Endothelial cell of umbilical vein (primary cell): ENCODE measurements around the gene DENND4B. TPM values are rescaled to one million over a fixed set of nuclear protein-coding genes. Genes with fewer than 3 reads are reported as not detected.
A peak's percentile ranks its signal among the peaks of the same experiment; 100 is the strongest.

ENCODE experiments used
- BruUV-seq: library from RNA; stranded (reverse); fragments of 400-500 nt; replicated peaks from 2 replicates; lab custom pipeline; 2021; lab: Mats Ljungman, UMichigan
- CTCF ChIA-PET: fragments of 300-600, 350-600 bp; sonication (Branson Sonifier 250); formaldehyde crosslinking; loops from one replicate; lab custom pipeline; 2021; ENCODE audit warnings: antibody characterized with exemption, inconsistent platforms; lab: Charles Lee
- POLR2A ChIA-PET: fragments of 300-600, 350-600 bp; sonication (Branson Sonifier 250); formaldehyde crosslinking; loops from one replicate; lab custom pipeline; 2021; ENCODE audit warnings: antibody characterized with exemption, inconsistent platforms; lab: Charles Lee
- DNase-seq: peaks from one replicate; pipeline ENCODE4 v3.0.0-alpha.2; 2011; ENCODE audit warnings: low read depth, low spot score
- FAIRE-seq: peaks from 2 replicates; lab custom pipeline; 2011; peaks lifted over from hg19 to GRCh38; lab: Jason Lieb, UNC
- H2AFZ ChIP-seq: 2 replicates; pipeline ENCODE4 v1.6.0; 2012; ENCODE audit warnings: low read depth, low read length, control low read depth, inconsistent platforms
- H3K27ac ChIP-seq: 2 replicates; pipeline ENCODE4 v1.5.1; 2011; ENCODE audit warnings: low read depth, mild to moderate bottlenecking, control low read depth, low read length, moderate library complexity; ENCODE audit not compliant: insufficient read depth
- H3K27me3 ChIP-seq, 2 experiments: 2 replicates each; pipeline versions ENCODE4 v1.6.0 to v1.6.1; 2011; ENCODE audit warnings: low read length in 2 of 2, mixed read lengths in 1 of 2; ENCODE audit not compliant: control insufficient read depth in 2 of 2, insufficient read depth in 2 of 2
- H3K36me3 ChIP-seq, 2 experiments: 2 replicates in 1 of 2; 3 replicates in 1 of 2; pipeline ENCODE4 v1.5.1; 2011; ENCODE audit warnings: low read length in 2 of 2, mild to moderate bottlenecking in 1 of 2, moderate library complexity in 1 of 2; ENCODE audit not compliant: control insufficient read depth in 2 of 2, insufficient read depth in 2 of 2; ENCODE audit errors: extremely low read depth in 1 of 2
- H3K4me1 ChIP-seq: 3 replicates; pipeline ENCODE4 v1.5.1; 2011; ENCODE audit warnings: mild to moderate bottlenecking, low read length; ENCODE audit not compliant: control insufficient read depth, insufficient read depth; ENCODE audit errors: extremely low read depth
- H3K4me2 ChIP-seq: 2 replicates; pipeline ENCODE4 v1.6.1; 2011; ENCODE audit warnings: low read length, control low read depth, mixed read lengths; ENCODE audit not compliant: insufficient read depth
- H3K4me3 ChIP-seq, 3 experiments: fragments of 200-600 bp in 1 of 3; sonication (generic), shearing (Covaris generic) in 1 of 3; replicated peaks in 1 of 3; 2 replicates each; pipeline ENCODE4 v1.5.1; 2011 to 2016; ENCODE audit warnings: control low read depth in 3 of 3, low read length in 3 of 3, mild to moderate bottlenecking in 2 of 3, inconsistent platforms in 1 of 3, low read depth in 1 of 3, moderate library complexity in 1 of 3; ENCODE audit not compliant: insufficient read depth in 1 of 3
- H3K79me2 ChIP-seq: 2 replicates; pipeline ENCODE4 v1.6.0; 2012; ENCODE audit warnings: low read length, inconsistent platforms; ENCODE audit not compliant: control insufficient read depth, insufficient read depth
- H3K9ac ChIP-seq: replicated peaks from 2 replicates; pipeline ENCODE3; 2011; ENCODE audit warnings: low read length, control low read depth; ENCODE audit not compliant: insufficient read depth; ENCODE audit errors: extremely low read depth
- H3K9me1 ChIP-seq: replicated peaks from 3 replicates; pipeline ENCODE4 v1.6.0; 2011; ENCODE audit warnings: mild to moderate bottlenecking, low read length; ENCODE audit not compliant: control insufficient read depth, insufficient read depth; ENCODE audit errors: extremely low read depth
- H3K9me3 ChIP-seq: replicated peaks from 2 replicates; pipeline ENCODE4 v1.5.1; 2012; ENCODE audit warnings: low read length, inconsistent platforms; ENCODE audit not compliant: control insufficient read depth, insufficient read depth
- H4K20me1 ChIP-seq: replicated peaks from 2 replicates; pipeline ENCODE3; 2011; ENCODE audit warnings: mild to moderate bottlenecking, low read length; ENCODE audit not compliant: control insufficient read depth, insufficient read depth; ENCODE audit errors: extremely low read depth
- EZH2 ChIP-seq: IDR thresholded peaks from 2 replicates; pipeline ENCODE4 v1.6.1; 2012; ENCODE audit warnings: borderline replicate concordance, low read depth, mild to moderate bottlenecking, moderate library complexity, low read length, inconsistent platforms; ENCODE audit not compliant: severe bottlenecking
- FOS ChIP-seq: IDR thresholded peaks from 2 replicates; pipeline ENCODE4 v1.6.1; 2011; ENCODE audit warnings: mild to moderate bottlenecking, low read length, moderate library complexity, borderline replicate concordance; ENCODE audit not compliant: insufficient read depth
- GATA2 ChIP-seq: IDR thresholded peaks from 2 replicates; pipeline ENCODE4 v1.7.0; 2011; ENCODE audit warnings: low read depth, mild to moderate bottlenecking, moderate library complexity, mixed read lengths, low read length; ENCODE audit not compliant: insufficient read length, insufficient read depth
- JUN ChIP-seq: IDR thresholded peaks from 2 replicates; pipeline ENCODE4 v1.6.1; 2011; ENCODE audit warnings: borderline replicate concordance, low read depth; ENCODE audit not compliant: insufficient read length, insufficient read depth
- MYC ChIP-seq: IDR thresholded peaks from one replicate; pipeline ENCODE4 v1.6.1; 2011; ENCODE audit warnings: mild to moderate bottlenecking, low read depth, low read length
- POLR2A ChIP-seq: IDR thresholded peaks from 2 replicates; pipeline ENCODE4 v1.6.1; 2012; ENCODE audit warnings: low read depth, mild to moderate bottlenecking, control low read depth, low read length
- POLR2AphosphoS5 ChIP-seq: IDR thresholded peaks from 2 replicates; pipeline ENCODE4 v1.6.1; 2012; ENCODE audit warnings: low read depth, mild to moderate bottlenecking, control low read depth, low read length, moderate library complexity; ENCODE audit not compliant: insufficient read depth
- dilution Hi-C: fragments of 300-500 bp; cut with MboI; formaldehyde crosslinking; loops from one replicate; pipeline ENCODE4 v1.15.0; 2019; ENCODE audit warnings: low sequenced_read_pairs; ENCODE audit not compliant: extremely low pct_ligation_motif_present
- intact Hi-C: fragments of 100-400 bp; cut with micrococcal nuclease; formaldehyde crosslinking; loops from one replicate; pipeline ENCODE4 v1.10.0; 2022
- polyA plus RNA-seq, 4 experiments: library from polyadenylated mRNA; depleted of rRNA in 3 of 4; stranded (reverse) in 3 of 4; unstranded in 1 of 4; fragments of >200 nt; gene quantifications; 2 replicates each; pipeline versions ENCODE4 v1.2.1 to v1.2.3, GENCODE V29; 2011 to 2012; ENCODE audit warnings: missing spikeins in 1 of 4
- total RNA-seq: library from RNA; stranded (reverse); gene quantifications from 2 replicates; pipeline ENCODE4 v1.2.3, GENCODE V29; 2021
- TF ChIP-seq, protein P1 (sequence below), 2 donors: IDR thresholded peaks; 1 replicate in 1 of 2; 2 replicates in 1 of 2; pipeline ENCODE4 v1.5.1; 2011; ENCODE audit warnings: low read length in 2 of 2, mild to moderate bottlenecking in 2 of 2, moderate library complexity in 2 of 2, control low read depth in 1 of 2, inconsistent platforms in 1 of 2, low read depth in 1 of 2; ENCODE audit not compliant: insufficient read depth in 1 of 2; ENCODE audit errors: extremely low read depth in 1 of 2
- TF ChIP-seq, protein P2 (sequence below): IDR thresholded peaks from 2 replicates; pipeline ENCODE4 v1.6.1; 2011; ENCODE audit not compliant: insufficient read depth, insufficient read length

Gene DENND4B
- total and polyA plus RNA-seq, 2 donors (not counting 3 experiments of a cell fraction or from before 2014, with no cell fraction given): 35.6 to 57.8 TPM

DNA sequence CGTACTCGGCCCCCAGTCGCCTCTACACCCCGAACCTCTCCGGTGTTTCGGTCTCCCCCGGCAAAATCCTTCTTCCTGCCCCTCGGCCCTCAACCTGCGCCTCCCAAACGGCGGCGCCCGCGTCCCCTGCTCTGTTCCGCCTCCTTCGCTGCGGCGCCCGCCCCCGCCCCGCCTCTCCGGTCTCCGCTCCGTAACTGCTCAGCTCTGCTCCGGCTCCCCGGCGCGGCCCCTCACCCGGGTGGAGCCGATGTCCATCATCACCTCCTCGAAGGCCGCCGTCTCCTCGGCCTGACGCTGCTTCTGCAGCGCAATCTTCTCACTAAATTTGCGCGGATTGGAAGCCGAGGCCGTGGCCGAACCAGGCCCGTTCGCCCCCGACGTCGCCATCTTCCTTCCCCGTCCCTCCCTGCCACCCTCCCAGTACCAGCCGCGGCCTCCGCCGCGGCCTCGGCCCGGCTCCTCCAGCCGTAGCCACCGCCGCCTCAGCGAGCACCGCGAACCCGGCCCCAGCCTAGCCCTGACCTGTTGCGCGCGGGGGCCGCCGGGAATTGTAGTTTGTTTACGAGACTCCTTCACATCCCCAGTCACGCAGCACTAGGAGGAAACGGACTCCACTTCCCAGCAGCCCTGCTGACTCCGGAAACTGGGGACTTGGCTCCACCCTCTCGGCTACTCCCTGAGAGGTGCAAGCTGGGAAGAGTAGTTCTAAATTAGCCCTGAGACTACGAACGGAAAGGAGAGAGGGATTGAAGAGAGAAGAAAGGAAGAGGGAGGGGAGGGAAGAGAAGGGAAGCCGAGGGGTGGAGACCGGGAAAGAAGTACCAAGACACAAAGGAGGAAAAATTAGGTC is 11.8 kb upstream of the DENND4B start, which contains the start of gene CRTC2:
TSS of gene CRTC2 (minus strand) at position 502 of the 850 bp plus-strand sequence. CDS start at position 387, 115 bp downstream.
- Histone ChIP-seq H3K9me1 (no peaks in the 10 kb centered on the region), H3K36me3 (peaks cover 0 to 17% of the 10 kb centered on the region in 2 experiments), H3K4me2 (peak within 1 kb of the TSS; percentile 72), H2AFZ (peak within 1 kb of the TSS; percentile 47), H3K9ac (peak within 1 kb of the TSS; percentile 72), H3K4me3 (peak within 1 kb of the TSS; percentile 47 to 80 (median 75)), H3K27me3 (no peaks in the 10 kb centered on the region), H3K79me2 (peaks cover 45% of the 10 kb centered on the region), H4K20me1 (no peaks in the 10 kb centered on the region), H3K27ac (peak within 1 kb of the TSS; percentile 18), H3K9me3 (no peaks in the 10 kb centered on the region), H3K4me1 (peaks cover 35% of the 10 kb centered on the region)
- CTCF ChIA-PET: interaction anchor here (1.5 to 4.2 kb wide), 4 partner anchors 9 to 21 kb away, joined by 4 to 25 read pairs (median 7); partner anchors contain the start of genes CREB3L4, DENND4B and JTB
- dilution Hi-C loops: no loop called here
- POLR2A ChIA-PET: interaction anchor here (0.9 to 1.2 kb wide), 2 partner anchors 12 to 77 kb away, joined by 3 to 5 read pairs; partner anchors contain the start of gene DENND4B
- no TSS peak for BruUV-seq
- TF ChIP-seq EZH2 (no peak), POLR2AphosphoS5 (peak; percentile 81), POLR2A (peak; percentile 33)
- DNase-seq (peak; percentile 98), FAIRE-seq (peak; percentile 100)
- intact Hi-C loops: loop anchor here (1.0 kb wide), 4 partner anchors 12 to 35 kb away; partner anchors contain the start of genes DENND4B and JTB

GRCh38 chr1:153957744-153958110 is 11.2 kb upstream of the DENND4B start:
- Histone ChIP-seq H3K79me2 (peaks cover 45% of the 10 kb centered on the region), H3K9ac (peak overlapping the region; percentile 72), H2AFZ (peak overlapping the region; percentile 22), H3K9me3 (no peaks in the 10 kb centered on the region), H4K20me1 (no peaks in the 10 kb centered on the region), H3K27me3 (no peaks in the 10 kb centered on the region), H3K4me3 (peak overlapping the region; percentile 47 to 80 (median 75)), H3K9me1 (no peaks in the 10 kb centered on the region), H3K27ac (peak overlapping the region; percentile 18), H3K4me2 (peak overlapping the region; percentile 72), H3K4me1 (peaks cover 31% of the 10 kb centered on the region), H3K36me3 (peaks cover 0 to 17% of the 10 kb centered on the region in 2 experiments)
- dilution Hi-C loops: no loop called here
- ChIA-PET CTCF (interaction anchor here (1.5 to 4.2 kb wide), 4 partner anchors 9 to 20 kb away, joined by 4 to 25 read pairs (median 7); partner anchors contain the start of genes CREB3L4, DENND4B and JTB), POLR2A (interaction anchor here (1.2 kb wide), 1 partner anchor 76 kb away, joined by 3 read pairs; no protein-coding TSS in a partner anchor)
- peak; percentile 31 for DNase-seq
- TF ChIP-seq GATA2: no peak
- TF ChIP-seq, protein P1, sequence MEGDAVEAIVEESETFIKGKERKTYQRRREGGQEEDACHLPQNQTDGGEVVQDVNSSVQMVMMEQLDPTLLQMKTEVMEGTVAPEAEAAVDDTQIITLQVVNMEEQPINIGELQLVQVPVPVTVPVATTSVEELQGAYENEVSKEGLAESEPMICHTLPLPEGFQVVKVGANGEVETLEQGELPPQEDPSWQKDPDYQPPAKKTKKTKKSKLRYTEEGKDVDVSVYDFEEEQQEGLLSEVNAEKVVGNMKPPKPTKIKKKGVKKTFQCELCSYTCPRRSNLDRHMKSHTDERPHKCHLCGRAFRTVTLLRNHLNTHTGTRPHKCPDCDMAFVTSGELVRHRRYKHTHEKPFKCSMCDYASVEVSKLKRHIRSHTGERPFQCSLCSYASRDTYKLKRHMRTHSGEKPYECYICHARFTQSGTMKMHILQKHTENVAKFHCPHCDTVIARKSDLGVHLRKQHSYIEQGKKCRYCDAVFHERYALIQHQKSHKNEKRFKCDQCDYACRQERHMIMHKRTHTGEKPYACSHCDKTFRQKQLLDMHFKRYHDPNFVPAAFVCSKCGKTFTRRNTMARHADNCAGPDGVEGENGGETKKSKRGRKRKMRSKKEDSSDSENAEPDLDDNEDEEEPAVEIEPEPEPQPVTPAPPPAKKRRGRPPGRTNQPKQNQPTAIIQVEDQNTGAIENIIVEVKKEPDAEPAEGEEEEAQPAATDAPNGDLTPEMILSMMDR (IDR thresholded peaks at IDR 0.05; ENCODE audit: extremely low read depth in 1 of 2, insufficient read depth in 1 of 2, low read depth in 1 of 2, low read length in 2 of 2): no peak
- no peak for TF ChIP-seq EZH2
- no peak for TF ChIP-seq POLR2AphosphoS5
- TF ChIP-seq POLR2A: no peak
- TF ChIP-seq FOS: no peak
- TF ChIP-seq, protein P2, sequence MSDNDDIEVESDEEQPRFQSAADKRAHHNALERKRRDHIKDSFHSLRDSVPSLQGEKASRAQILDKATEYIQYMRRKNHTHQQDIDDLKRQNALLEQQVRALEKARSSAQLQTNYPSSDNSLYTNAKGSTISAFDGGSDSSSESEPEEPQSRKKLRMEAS: no peak
- no peak for TF ChIP-seq JUN
- TF ChIP-seq MYC: no peak
- BruUV-seq: no TSS peak
- peak; percentile 63 for FAIRE-seq
- intact Hi-C loops: loop anchor here (1.0 kb wide), 4 partner anchors 11 to 34 kb away; partner anchors contain the start of genes DENND4B and JTB
